Measurements from ENCODE around the gene LZTFL1.

Gene LZTFL1

DNA sequence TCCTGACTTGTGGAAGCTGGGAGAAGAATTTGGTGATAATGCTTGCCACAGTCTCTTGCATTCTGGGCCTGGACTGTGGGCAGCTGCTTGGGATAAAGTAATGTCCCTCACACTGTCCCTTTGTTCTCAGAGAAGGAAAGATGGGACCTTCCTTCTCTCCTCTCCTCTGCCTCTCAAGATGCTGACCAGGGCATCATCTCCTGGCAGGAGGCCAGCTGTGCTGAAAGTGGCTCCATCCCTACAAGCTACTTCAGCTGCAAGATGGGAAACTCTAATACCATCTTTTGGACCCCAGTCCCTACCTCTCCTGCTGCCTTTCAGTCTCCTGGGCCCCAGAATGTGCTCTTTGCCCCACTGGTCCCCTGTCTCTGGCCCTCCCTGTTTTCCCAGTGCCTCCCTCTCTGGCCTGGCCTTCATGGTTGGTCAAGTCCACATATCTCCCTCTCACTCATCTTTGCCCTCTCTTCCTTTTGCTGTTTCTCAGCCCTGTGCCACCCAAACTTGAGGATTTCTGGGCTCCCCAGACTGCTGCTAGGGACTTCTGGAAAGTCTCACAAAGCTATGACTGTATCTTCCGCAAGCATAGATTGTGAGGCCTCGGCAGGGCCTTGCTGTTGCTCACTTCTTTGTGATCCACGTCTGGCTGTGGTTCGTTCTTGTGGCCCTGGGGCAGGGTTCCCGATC is 38.5 kb downstream of the LZTFL1 start:
- TF ChIP-seq GATA3 (IDR thresholded peaks at IDR 0.05; ENCODE audit: low read depth, low read length) (no peak), GATA2 (IDR thresholded peaks at IDR 0.05; ENCODE audit: low read depth, low read length) (no peak)

DNA sequence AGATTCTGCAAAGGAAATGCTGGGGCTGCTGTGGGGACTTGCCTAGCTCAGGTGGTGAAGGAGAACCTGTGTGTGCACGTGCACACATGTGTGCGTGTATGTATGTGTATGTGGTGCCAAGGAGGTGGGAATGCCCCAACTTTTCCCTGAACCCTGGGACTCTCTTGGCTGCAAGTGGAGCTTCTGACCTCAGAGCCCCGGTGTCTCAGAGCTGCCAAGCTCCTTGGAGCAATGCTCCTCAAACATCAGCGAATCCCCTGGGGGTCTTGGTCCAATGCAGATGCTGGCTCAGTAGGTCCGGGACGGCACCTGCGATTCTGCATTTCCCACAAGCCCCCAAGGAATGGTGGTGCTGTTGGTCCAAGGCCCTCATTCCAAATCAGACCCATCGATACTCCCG is 39.8 kb downstream of the LZTFL1 start:
- TF ChIP-seq GATA3 (IDR thresholded peaks at IDR 0.05; ENCODE audit: low read depth, low read length), result no peak
- no peak for TF ChIP-seq GATA2 (IDR thresholded peaks at IDR 0.05; ENCODE audit: low read depth, low read length)

DNA sequence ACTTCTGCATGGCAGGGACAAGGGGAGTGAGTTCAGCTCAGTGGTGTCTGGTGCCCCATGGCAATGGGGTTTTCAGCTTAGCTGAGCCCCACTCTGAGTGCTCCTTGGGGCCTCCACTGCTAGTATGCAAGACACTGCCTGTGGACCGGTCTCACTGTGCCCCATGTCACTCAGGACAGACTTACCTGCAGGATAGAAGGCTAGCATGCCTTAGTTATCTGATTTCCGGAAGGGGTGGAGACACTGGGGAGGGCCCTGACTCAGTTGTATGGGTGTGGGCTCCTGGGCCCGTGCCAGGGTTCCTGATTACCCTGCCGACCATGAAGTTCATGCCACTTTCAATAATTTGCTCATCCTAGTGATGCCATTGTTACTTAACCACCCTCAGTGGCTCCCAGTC is 41.3 kb downstream of the LZTFL1 start:
- TF ChIP-seq GATA3 (IDR thresholded peaks at IDR 0.05; ENCODE audit: low read depth, low read length) (no peak), GATA2 (IDR thresholded peaks at IDR 0.05; ENCODE audit: low read depth, low read length) (no peak)

DNA sequence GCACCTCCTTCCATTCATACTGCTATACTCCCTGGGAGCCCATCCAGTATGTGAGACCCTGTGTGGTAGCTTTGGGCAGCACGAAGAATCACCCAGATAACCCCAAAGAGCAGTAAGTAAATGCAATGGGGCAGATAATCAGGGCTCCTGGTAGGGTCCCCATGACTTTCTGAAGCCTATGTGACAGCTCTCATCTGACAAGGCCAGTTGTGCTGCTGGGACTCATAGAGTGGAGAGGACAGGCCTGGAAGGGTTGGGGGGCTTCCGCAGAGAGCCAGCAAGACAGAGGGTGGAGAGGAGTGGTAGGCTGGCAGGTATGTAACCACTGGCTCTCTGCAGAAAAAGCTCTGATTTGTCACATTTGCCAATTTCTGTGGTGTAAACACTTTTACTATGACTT is 42.3 kb downstream of the LZTFL1 start:
- TF ChIP-seq GATA2 (IDR thresholded peaks at IDR 0.05; ENCODE audit: low read depth, low read length), result no peak
- TF ChIP-seq GATA3 (IDR thresholded peaks at IDR 0.05; ENCODE audit: low read depth, low read length), result no peak

DNA sequence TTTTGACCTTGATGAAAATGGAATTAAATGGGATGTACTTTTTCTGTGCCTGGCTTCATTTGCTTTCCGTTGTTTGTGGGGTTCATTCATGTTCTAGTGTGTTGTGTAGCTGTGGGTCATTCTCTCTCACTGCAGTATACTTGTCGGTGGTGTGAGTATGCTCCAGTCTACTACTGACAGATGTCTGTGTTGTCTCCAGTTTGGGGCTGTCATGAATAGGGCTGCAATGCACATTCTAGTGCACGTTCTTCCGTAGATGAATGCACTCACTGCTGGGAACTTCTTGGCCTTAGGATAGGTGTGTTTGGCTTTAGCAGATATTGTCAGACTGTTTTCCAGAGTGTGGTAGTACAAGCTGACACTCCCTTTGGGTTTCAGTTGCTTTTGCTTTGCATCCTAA is 43.9 kb downstream of the LZTFL1 start:
- TF ChIP-seq GATA2 (IDR thresholded peaks at IDR 0.05; ENCODE audit: low read depth, low read length) (no peak), GATA3 (IDR thresholded peaks at IDR 0.05; ENCODE audit: low read depth, low read length) (no peak)

DNA sequence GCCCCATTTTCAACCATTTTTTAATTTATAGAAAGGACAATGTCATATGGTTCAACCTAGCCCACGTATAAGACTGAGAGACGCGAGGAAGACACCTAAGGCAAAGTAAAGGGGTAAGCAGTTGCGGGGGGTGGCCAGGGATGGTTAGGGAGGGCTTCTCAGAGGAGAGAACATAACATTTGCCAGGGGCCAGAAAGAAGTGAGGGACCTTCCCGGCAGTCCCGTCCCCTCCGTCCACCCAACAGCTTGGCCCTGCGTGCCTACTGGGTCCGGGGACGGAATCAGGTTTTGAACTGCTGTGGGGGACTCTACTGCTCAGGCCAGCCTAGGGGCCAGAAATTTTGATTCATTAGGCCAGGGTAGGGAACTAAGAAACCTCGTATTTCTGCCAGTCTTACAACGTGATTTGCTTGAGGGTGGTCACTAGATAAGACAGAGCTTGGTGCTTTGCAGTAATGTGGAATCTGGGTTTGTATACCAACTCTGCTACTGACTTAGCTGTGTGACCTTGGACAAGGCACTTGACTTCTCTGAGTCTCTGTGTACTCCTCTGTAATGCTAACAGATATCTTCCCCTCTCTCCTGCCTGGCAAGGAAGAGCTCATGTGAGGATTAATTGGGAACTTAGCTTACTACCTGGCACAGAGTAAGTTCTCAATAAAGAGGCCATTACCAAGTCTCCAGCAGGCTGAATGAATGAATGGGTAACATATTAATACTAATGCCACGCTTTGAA is 44.8 kb downstream of the LZTFL1 start:
- TF ChIP-seq GATA3 (IDR thresholded peaks at IDR 0.05; ENCODE audit: low read depth, low read length), result no peak
- TF ChIP-seq GATA2 (IDR thresholded peaks at IDR 0.05; ENCODE audit: low read depth, low read length), result no peak

DNA sequence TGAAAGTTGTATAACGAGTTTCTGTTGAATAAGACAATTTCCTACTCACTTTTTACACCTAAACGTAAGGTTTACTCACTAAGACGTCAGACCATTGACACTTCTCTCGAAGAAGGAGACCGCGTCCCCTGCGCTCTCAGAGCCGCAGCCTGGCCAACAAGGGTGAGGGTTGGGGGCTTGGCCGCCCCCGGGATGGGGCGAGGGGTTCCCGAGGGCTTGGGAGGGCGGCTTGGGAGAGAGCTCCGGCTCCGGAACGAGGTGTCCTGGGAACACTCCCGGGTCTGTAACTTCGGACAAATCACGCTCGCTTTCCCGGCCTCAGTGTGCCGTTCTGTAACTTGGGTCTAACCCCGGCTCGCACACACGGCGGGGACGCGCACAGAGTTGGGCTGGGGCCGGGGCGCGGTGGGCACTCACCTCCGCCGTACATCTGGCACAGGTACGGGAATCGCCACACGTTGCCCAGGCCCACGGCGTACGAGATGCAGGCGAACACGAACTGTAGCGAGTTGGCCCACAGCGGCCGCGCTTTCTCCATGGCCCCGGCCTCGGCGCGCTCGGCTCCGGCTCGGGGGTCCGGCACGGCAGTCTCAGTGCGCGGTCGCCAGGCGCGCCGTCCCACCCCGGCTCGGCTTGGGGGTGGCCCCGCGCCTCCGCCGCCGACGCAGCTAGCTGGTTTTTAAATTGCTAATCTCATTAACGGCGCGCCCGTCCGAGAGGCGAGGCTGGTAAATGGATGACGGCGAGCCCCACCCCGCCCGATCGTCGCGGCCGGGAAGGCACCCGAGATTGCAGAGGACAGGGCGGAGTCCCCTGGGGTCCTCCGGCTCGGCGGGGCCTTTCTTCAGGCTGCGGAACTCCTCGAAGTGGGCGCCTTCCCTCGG is 45.8 kb downstream of the LZTFL1 start, which contains the start of gene SLC6A20:
Gene SLC6A20 (minus strand): TSS at position 655 of the 884 bp plus-strand sequence. CDS start 117 bp downstream, at position 538.
- TF ChIP-seq GATA2 (IDR thresholded peaks at IDR 0.05; ENCODE audit: low read depth, low read length) (no peak), GATA3 (IDR thresholded peaks at IDR 0.05; ENCODE audit: low read depth, low read length) (no peak)

DNA sequence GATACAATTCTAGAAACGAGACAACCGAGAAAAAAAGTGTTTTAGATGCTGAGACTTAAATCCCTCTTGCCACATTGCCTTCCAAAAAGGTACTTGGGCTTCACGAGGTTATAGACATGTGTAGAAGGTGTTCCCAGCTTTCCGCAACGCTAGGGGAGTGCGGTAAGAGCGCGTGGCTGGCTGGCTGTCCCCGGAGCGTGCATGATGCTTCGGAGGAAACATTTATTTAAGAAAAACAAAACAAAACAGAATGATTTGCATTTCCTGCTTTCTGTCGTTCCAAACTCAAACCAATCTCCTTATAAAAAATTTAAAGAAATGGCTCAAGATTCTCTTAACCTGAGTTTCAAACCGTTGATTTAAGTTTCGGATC is 46.4 kb downstream of the LZTFL1 start:
- TF ChIP-seq GATA3 (IDR thresholded peaks at IDR 0.05; ENCODE audit: low read depth, low read length) (no peak), GATA2 (IDR thresholded peaks at IDR 0.05; ENCODE audit: low read depth, low read length) (no peak)

DNA sequence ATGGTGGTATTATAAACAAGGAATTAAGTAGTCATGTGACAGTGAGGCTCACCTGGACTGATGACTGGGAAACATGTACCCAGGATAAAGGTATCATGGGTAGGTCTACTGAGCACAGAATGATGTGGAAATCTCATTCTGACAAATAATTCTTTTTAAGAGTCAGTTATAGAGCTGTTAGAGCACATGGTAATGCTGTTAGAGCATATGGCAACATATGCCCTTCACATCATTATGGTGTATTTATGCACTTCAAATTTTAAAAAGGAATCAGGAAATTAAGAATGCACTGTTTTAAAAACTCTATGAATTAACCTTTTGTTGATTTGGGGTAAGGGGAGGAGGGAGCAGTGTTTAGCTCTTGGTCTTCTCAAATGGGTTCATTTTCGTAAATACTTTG is 47.3 kb downstream of the LZTFL1 start:
- TF ChIP-seq GATA3 (IDR thresholded peaks at IDR 0.05; ENCODE audit: low read depth, low read length) (no peak), GATA2 (IDR thresholded peaks at IDR 0.05; ENCODE audit: low read depth, low read length) (no peak)

DNA sequence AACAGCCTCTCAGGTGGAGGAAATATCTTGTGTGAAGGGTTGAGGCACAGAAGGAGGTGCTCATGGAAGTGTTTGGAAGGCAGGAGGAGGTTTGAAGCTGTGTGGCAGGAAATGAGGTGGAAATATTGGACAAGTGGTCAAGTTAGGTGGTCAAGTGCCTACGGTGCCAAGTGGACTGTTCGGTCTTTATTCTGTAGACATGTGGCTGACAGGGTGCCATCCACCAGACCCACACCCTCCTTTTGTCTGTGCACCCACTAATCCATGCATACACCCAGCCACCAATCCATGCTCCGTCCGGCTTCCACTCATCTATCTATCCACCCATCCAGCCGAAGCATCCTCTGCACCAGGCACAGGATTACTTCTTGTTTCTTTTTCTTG is 47.8 kb downstream of the LZTFL1 start:
- TF ChIP-seq GATA2 (IDR thresholded peaks at IDR 0.05; ENCODE audit: low read depth, low read length), result no peak
- TF ChIP-seq GATA3 (IDR thresholded peaks at IDR 0.05; ENCODE audit: low read depth, low read length), result no peak

DNA sequence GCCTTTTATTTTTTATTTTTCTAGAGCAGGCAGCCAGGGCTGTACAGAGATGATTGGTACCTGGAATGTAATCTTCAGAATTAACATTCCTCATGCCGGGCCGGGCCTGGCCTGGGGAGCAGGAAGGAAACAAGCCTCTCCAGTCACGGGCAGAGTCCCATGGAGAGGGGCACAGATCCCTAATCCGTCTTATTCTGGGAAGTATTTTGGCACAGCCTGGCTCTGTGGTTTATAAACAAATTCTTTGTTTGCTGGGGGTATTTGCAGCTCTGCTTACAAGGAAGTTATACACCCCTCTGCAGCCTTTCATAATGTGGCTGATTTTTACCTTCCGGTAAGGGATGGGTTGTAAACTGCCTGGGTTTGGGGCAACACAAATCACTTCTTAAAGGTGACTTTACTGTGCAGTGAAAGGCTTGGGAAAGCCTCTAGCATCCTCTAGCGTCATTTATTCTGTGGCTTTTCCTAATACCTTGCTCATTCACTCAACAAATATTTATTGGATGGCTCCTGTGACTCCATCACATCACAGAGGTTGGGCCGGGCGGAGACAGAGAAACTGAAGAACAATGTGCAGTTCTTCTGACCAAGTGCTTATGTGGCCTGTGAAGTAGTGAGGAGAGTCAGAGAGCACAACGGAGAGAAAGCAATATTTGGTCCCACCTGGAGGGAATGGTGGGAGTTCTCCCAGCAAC is 48.3 kb downstream of the LZTFL1 start:
- TF ChIP-seq GATA2 (IDR thresholded peaks at IDR 0.05; ENCODE audit: low read depth, low read length) (no peak), GATA3 (IDR thresholded peaks at IDR 0.05; ENCODE audit: low read depth, low read length) (no peak)

DNA sequence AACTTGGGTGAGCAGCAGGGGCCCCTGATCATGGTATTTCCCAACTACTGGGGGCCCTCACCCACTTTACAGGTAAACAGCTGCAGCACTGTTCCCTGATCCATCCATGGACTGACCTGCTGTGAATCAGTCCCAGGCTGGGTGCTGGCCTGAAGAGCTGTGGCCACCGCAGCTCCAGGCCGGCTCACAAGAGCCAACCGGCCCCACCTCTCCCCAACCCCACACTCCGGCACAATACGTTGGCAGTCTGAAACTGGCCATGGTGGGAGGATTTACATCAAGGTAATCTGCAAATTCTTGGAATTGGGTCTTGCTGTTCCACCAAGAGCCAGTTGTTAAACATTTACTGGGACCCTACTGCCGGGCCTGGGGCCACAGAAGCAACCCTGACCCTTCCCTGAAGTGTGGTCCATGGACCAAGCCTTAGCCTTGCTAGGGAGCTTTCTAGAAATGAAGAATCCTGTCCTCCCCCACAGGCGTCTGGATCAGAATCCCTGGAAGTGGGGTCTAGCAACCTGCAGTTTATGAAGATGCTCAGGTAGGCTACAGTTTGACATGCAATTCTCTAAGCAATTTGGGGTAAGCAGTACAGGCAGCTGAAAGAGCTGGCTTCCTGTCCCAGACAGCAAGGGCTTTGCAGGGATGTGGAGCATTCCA is 49.3 kb downstream of the LZTFL1 start:
- TF ChIP-seq GATA3 (IDR thresholded peaks at IDR 0.05; ENCODE audit: low read depth, low read length) (no peak), GATA2 (IDR thresholded peaks at IDR 0.05; ENCODE audit: low read depth, low read length) (no peak)

DNA sequence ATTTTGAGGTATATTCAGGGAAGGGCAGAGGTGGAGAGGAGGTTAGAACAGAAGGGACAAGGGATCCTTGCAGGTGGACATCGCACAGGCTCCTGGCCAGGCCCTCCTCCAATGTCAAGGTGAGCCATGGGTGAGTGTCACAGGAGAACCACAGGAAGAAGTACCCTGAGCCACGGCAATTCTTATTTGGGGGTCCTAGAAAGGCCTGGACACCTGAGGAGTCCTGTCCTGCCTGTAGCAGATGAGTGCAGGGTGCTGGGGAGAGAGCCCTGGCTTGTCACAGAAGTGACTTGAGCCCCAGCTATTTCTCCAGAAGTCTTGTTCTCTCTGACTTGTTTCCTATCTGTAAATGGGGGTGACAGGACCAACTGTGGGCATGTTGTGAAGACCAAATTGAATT is 49.9 kb downstream of the LZTFL1 start:
- no peak for TF ChIP-seq GATA2 (IDR thresholded peaks at IDR 0.05; ENCODE audit: low read depth, low read length)
- no peak for TF ChIP-seq GATA3 (IDR thresholded peaks at IDR 0.05; ENCODE audit: low read depth, low read length)

Measured in SH-SY5Y (cell line).